Measurements from ENCODE around the gene TGFB3.
"Not testable (repeated sequence)": the region's sequence is repeated elsewhere in the genome, so short reads cannot be mapped to it uniquely, and the experiment has no call there.

The TGFB3 gene

GRCh38 chr14:75960231-75960630, 21.6 kb downstream of the TGFB3 start:
- no peak for DNase-seq (ENCODE audit: low spot score)

- DNase-seq (ENCODE audit: low spot score): no peak
Observed at GRCh38 chr14:75959031-75959430, 22.8 kb downstream of the TGFB3 start.

GRCh38 chr14:75952489-75952888, 29.3 kb downstream of the TGFB3 start:
- DNase-seq (ENCODE audit: low spot score): no peak

GRCh38 chr14:75946785-75947184, 35.0 kb downstream of the TGFB3 start:
- DNase-seq (ENCODE audit: low spot score): no peak

- DNase-seq (ENCODE audit: low spot score): no peak
Observed at GRCh38 chr14:75944607-75945241, 37.1 kb downstream of the TGFB3 start.

GRCh38 chr14:75941030-75941429, 40.8 kb downstream of the TGFB3 start:
- DNase-seq (ENCODE audit: low spot score): no peak

GRCh38 chr14:75939200-75939599, 42.6 kb downstream of the TGFB3 start:
- DNase-seq (ENCODE audit: low spot score): no peak

- DNase-seq (ENCODE audit: low spot score): no peak
Observed at GRCh38 chr14:75934998-75935628, 46.7 kb downstream of the TGFB3 start.

- no peak for DNase-seq (ENCODE audit: low spot score)
Observed at GRCh38 chr14:75933712-75934296, 48.0 kb downstream of the TGFB3 start.

- DNase-seq (ENCODE audit: low spot score): no peak
Observed at GRCh38 chr14:75928690-75929181, 53.1 kb downstream of the TGFB3 start.

- no peak for DNase-seq (ENCODE audit: low spot score)
Observed at GRCh38 chr14:75927564-75928087, 54.2 kb downstream of the TGFB3 start.

- DNase-seq (ENCODE audit: low spot score): no peak
Observed at GRCh38 chr14:75926431-75927115, 55.2 kb downstream of the TGFB3 start.

GRCh38 chr14:75925141-75925840, 56.5 kb downstream of the TGFB3 start:
- DNase-seq (ENCODE audit: low spot score): not testable (repeated sequence)

GRCh38 chr14:75920421-75920820, 61.4 kb downstream of the TGFB3 start:
- not testable (repeated sequence) for DNase-seq (ENCODE audit: low spot score)

GRCh38 chr14:75917946-75918335, 63.9 kb downstream of the TGFB3 start:
- DNase-seq (ENCODE audit: low spot score): no peak

GRCh38 chr14:75917322-75917945, 64.4 kb downstream of the TGFB3 start:
- DNase-seq (ENCODE audit: low spot score): no peak

- no peak for DNase-seq (ENCODE audit: low spot score)
Observed at GRCh38 chr14:75915045-75915444, 66.8 kb downstream of the TGFB3 start.

GRCh38 chr14:75913183-75913582, 68.6 kb downstream of the TGFB3 start:
- DNase-seq (ENCODE audit: low spot score): no peak

- no peak for DNase-seq (ENCODE audit: low spot score)
Observed at GRCh38 chr14:75911883-75912282, 69.9 kb downstream of the TGFB3 start.

GRCh38 chr14:75910048-75910447, 71.7 kb downstream of the TGFB3 start:
- DNase-seq (ENCODE audit: low spot score): no peak

- no peak for DNase-seq (ENCODE audit: low spot score)
Observed at GRCh38 chr14:75909630-75910029, 72.2 kb downstream of the TGFB3 start.
